Liver (tissue), 9 donors: ENCODE measurements around the gene SNX32. TPM values are rescaled to one million over a fixed set of nuclear protein-coding genes. Genes with fewer than 3 reads are reported as not detected.
A peak's percentile ranks its signal among the peaks of the same experiment; 100 is the strongest.

Experiments used
- DNase-seq: peaks from one replicate; pipeline ENCODE4 v3.0.0-alpha.2; 2017; ENCODE audit warnings: low spot score
- H3K27ac ChIP-seq, 2 donors: one replicate each; pipeline ENCODE4 v1.7.0; 2013; ENCODE audit warnings: inconsistent platforms in 2 of 2, low read length in 2 of 2, control low read depth in 1 of 2, low read depth in 1 of 2, mild to moderate bottlenecking in 1 of 2
- H3K27me3 ChIP-seq, 4 donors: one replicate each; pipeline versions ENCODE4 v1.6.1 to v1.7.0; 2013; ENCODE audit warnings: low read length in 3 of 4, inconsistent platforms in 1 of 4, mild to moderate bottlenecking in 1 of 4, moderate library complexity in 1 of 4; ENCODE audit not compliant: control insufficient read depth in 4 of 4, insufficient read depth in 4 of 4
- H3K36me3 ChIP-seq, 4 donors: one replicate each; pipeline versions ENCODE4 v1.6.1 to v1.7.0; 2013; ENCODE audit warnings: low read length in 3 of 4, mild to moderate bottlenecking in 3 of 4, low read depth in 1 of 4, moderate library complexity in 1 of 4; ENCODE audit not compliant: control insufficient read depth in 4 of 4, insufficient read depth in 3 of 4
- H3K4me1 ChIP-seq, 4 donors: one replicate each; pipeline versions ENCODE4 v1.6.1 to v1.7.0; 2013; ENCODE audit warnings: low read length in 3 of 4, mild to moderate bottlenecking in 3 of 4, moderate library complexity in 1 of 4; ENCODE audit not compliant: control insufficient read depth in 4 of 4, insufficient read depth in 4 of 4
- H3K4me3 ChIP-seq, 3 donors: one replicate each; pipeline versions ENCODE4 v1.6.1 to v1.7.0; 2013; ENCODE audit warnings: low read length in 3 of 3, control low read depth in 1 of 3, low read depth in 1 of 3, mild to moderate bottlenecking in 1 of 3
- H3K9ac ChIP-seq, 2 donors: one replicate each; pipeline ENCODE4 v1.7.0; 2013; ENCODE audit warnings: low read length in 2 of 2, mild to moderate bottlenecking in 2 of 2, moderate library complexity in 2 of 2, control low read depth in 1 of 2, low read depth in 1 of 2
- H3K9me3 ChIP-seq, 4 donors: one replicate each; pipeline versions ENCODE4 v1.6.1 to v1.7.0; 2013; ENCODE audit warnings: low read length in 3 of 4; ENCODE audit not compliant: control insufficient read depth in 4 of 4
- EGR1 ChIP-seq, 2 donors: IDR thresholded peaks; 2 replicates each; pipeline ENCODE4 v1.6.1; 2016 to 2018; ENCODE audit warnings: antibody characterized with exemption in 2 of 2, low read depth in 2 of 2
- FOXA2 ChIP-seq: IDR thresholded peaks from 2 replicates; pipeline ENCODE4 v1.6.1; 2016; ENCODE audit warnings: antibody characterized with exemption
- GABPA ChIP-seq, 2 donors: IDR thresholded peaks in 1 of 2; conservative IDR thresholded peaks in 1 of 2; 2 replicates each; pipeline ENCODE4 v1.6.1; 2016; ENCODE audit warnings: antibody characterized with exemption in 2 of 2, mild to moderate bottlenecking in 1 of 2, moderate library complexity in 1 of 2
- JUND ChIP-seq, 2 donors: IDR thresholded peaks; 2 replicates each; pipeline ENCODE4 v1.6.1; 2016; ENCODE audit warnings: antibody characterized with exemption in 2 of 2
- NR2F2 ChIP-seq: IDR thresholded peaks from 2 replicates; pipeline ENCODE4 v1.6.1; 2016; ENCODE audit warnings: antibody characterized with exemption
- RAD21 ChIP-seq, 2 donors: IDR thresholded peaks; 2 replicates each; pipeline ENCODE4 v1.6.1; 2016; ENCODE audit warnings: antibody characterized with exemption in 2 of 2, mild to moderate bottlenecking in 2 of 2
- RXRA ChIP-seq, 2 donors: IDR thresholded peaks; 2 replicates each; pipeline ENCODE4 v1.6.1; 2017 to 2018; ENCODE audit warnings: antibody characterized with exemption in 2 of 2, mild to moderate bottlenecking in 1 of 2
- TAF1 ChIP-seq: conservative IDR thresholded peaks from 2 replicates; pipeline ENCODE4 v1.6.1; 2016; ENCODE audit warnings: antibody characterized with exemption, mild to moderate bottlenecking
- WGBS: extraction: QIAGEN DNeasy Blood & Tissue Kit; methylation state at CpG from one replicate; pipeline ENCODE4 v1.1.7; 2013; 5-methylcytosine and 5-hydroxymethylcytosine counted together
- polyA plus RNA-seq, 2 donors: library from polyadenylated mRNA; stranded (reverse) in 1 of 2; unstranded in 1 of 2; fragments of 200-250 nt in 1 of 2; fragments of >200 nt in 1 of 2; fragmentation: Nextera tagmentation in 1 of 2; extraction: Ambion mirVana in 1 of 2; gene quantifications; one replicate each; pipeline versions ENCODE4 v1.2.1 to v1.2.3, GENCODE V29; 2013 to 2015
- total RNA-seq, 2 donors: library from RNA; depleted of rRNA; stranded (reverse); fragments of >200 nt; gene quantifications; one replicate each; pipeline ENCODE4 v1.2.3, GENCODE V29; 2014
- TF ChIP-seq, protein P1 (sequence below): IDR thresholded peaks from 2 replicates; pipeline ENCODE4 v1.6.1; 2016; ENCODE audit warnings: antibody characterized with exemption
- TF ChIP-seq, protein P2 (sequence below): fragments of 150-350 bp; IDR thresholded peaks from 2 replicates; pipeline ENCODE4 v1.5.1; 2017; ENCODE audit warnings: improper control_type of control experiment, low read depth, low read length; ENCODE audit not compliant: missing input control
- TF ChIP-seq, protein P3 (sequence below): IDR thresholded peaks from 2 replicates; pipeline ENCODE4 v1.6.1; 2016; ENCODE audit warnings: antibody characterized with exemption
- TF ChIP-seq, protein P4 (sequence below): IDR thresholded peaks from 2 replicates; pipeline ENCODE4 v1.6.1; 2016; ENCODE audit warnings: antibody characterized with exemption, mild to moderate bottlenecking
- donor health status: healthy.
- donor health status: healthy.
- donor health status: healthy.
- donor health status: healthy.
- donor health status: healthy.

The SNX32 gene
- total and polyA plus RNA-seq, 4 donors = under 0.01 to 0.38 (median 0.06) TPM

DNA sequence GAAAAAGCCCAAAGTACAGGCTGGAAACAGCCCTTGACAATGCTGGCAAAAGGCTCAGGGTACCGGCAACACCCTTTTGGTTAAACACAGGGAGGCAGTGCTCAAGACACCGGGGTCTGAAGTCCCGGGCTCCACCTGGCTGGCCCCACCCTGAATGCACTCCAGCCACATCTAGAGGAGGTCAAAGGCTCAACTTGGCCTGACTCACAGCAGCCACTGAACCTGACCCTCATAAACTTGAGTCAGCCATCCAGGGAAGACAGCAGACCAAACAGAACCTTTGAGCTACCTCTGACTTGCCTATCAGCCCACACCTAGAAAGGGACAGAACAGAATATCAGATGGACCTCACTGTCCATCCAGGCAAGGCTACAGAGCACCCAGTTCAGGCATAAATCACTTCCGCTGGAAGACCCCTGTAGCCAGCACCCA, 20.4 kb downstream of the SNX32 start:
- WGBS = 75% methylated on average over 4 of the region's 4 CpGs
- Histone ChIP-seq H3K4me1 (peaks cover 2 to 28% (median 17%) of the 10 kb centered on the region in 4 donors), H3K27me3 (no peaks in the 10 kb centered on the region), H3K9ac (no peak overlapping the region), H3K4me3 (no peak overlapping the region), H3K36me3 (peaks cover 13 to 39% (median 20%) of the 10 kb centered on the region in 4 donors), H3K27ac (no peak overlapping the region), H3K9me3 (peaks cover 0 to 7% (median 2%) of the 10 kb centered on the region in 4 donors)
- no peak for DNase-seq
- TF ChIP-seq GABPA (IDR thresholded peaks at IDR 0.05 in 1 of 2, conservative IDR thresholded peaks at IDR 0.05 in 1 of 2) (no peak), TAF1 (no peak)
- TF ChIP-seq, protein P1, sequence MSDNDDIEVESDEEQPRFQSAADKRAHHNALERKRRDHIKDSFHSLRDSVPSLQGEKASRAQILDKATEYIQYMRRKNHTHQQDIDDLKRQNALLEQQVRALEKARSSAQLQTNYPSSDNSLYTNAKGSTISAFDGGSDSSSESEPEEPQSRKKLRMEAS = no peak

DNA sequence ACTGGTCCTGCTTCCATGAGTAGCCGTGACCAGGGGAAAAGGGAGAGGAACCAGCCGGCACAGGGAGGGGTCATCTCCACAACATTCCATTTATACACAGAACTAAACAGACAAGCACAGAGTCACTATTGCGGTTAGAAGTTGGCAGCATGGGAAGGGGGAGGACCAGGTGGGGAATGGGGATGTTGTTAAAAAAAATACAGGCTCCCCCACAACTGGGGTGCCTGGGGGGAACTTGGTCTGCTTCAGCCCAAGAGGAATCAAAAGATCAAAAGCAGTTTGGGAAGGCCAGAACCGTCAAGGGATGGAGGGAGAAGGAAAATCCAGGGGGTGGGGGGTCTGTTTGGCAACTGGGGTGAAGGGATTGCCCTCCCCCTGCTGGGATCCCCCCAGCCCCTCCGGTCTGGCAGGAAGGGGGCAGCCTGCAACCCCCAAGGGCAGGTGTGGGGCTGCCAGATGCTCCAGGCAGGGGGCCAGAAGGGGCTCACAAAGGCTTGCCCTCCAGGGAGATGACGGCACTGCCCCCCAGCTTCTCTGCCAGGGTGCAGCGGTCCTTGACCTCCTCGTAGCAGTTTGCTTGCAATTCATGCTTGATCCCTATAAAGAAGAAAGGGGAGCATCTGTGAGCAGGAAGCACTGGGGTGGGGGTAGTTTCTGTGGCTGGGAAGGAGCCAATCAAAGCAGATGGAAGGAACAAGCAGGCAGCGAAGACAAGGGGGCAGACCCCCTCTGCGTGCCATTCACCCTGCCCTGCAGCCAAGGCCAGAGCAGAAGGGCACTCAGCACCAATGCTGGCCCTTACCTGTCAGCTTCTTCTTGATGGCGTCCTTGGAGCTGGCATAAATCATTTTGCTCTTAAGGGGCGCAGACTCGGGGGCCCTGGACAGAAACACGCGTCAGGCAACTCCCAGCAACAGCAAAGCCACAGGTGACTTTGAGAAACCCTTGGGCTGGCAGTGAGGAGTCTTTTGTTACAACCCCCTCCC, 21.4 kb downstream of the SNX32 start:
- Histone ChIP-seq H3K27me3 (no peaks in the 10 kb centered on the region), H3K36me3 (peaks cover 13 to 39% (median 20%) of the 10 kb centered on the region in 4 donors), H3K27ac (no peak overlapping the region), H3K4me3 (no peak overlapping the region), H3K4me1 (peaks cover 3 to 36% (median 20%) of the 10 kb centered on the region in 4 donors), H3K9me3 (peaks cover 0 to 7% (median 2%) of the 10 kb centered on the region in 4 donors), H3K9ac (no peak overlapping the region)
- no peak for DNase-seq
- TF ChIP-seq, protein P2, sequence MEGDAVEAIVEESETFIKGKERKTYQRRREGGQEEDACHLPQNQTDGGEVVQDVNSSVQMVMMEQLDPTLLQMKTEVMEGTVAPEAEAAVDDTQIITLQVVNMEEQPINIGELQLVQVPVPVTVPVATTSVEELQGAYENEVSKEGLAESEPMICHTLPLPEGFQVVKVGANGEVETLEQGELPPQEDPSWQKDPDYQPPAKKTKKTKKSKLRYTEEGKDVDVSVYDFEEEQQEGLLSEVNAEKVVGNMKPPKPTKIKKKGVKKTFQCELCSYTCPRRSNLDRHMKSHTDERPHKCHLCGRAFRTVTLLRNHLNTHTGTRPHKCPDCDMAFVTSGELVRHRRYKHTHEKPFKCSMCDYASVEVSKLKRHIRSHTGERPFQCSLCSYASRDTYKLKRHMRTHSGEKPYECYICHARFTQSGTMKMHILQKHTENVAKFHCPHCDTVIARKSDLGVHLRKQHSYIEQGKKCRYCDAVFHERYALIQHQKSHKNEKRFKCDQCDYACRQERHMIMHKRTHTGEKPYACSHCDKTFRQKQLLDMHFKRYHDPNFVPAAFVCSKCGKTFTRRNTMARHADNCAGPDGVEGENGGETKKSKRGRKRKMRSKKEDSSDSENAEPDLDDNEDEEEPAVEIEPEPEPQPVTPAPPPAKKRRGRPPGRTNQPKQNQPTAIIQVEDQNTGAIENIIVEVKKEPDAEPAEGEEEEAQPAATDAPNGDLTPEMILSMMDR = no peak
- TF ChIP-seq RAD21 (IDR thresholded peaks at IDR 0.05) = no peak
- no peak for TF ChIP-seq JUND (IDR thresholded peaks at IDR 0.05)
- TF ChIP-seq FOXA2 = no peak
- TF ChIP-seq EGR1 (IDR thresholded peaks at IDR 0.05; ENCODE audit: low read depth in 2 of 2) = no peak
- TF ChIP-seq RXRA (IDR thresholded peaks at IDR 0.05) = no peak
- TF ChIP-seq, protein P3, sequence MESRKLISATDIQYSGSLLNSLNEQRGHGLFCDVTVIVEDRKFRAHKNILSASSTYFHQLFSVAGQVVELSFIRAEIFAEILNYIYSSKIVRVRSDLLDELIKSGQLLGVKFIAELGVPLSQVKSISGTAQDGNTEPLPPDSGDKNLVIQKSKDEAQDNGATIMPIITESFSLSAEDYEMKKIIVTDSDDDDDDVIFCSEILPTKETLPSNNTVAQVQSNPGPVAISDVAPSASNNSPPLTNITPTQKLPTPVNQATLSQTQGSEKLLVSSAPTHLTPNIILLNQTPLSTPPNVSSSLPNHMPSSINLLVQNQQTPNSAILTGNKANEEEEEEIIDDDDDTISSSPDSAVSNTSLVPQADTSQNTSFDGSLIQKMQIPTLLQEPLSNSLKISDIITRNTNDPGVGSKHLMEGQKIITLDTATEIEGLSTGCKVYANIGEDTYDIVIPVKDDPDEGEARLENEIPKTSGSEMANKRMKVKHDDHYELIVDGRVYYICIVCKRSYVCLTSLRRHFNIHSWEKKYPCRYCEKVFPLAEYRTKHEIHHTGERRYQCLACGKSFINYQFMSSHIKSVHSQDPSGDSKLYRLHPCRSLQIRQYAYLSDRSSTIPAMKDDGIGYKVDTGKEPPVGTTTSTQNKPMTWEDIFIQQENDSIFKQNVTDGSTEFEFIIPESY = no peak
- no peak for TF ChIP-seq NR2F2
- 81% methylated on average over 15 of the region's 15 CpGs for WGBS

DNA sequence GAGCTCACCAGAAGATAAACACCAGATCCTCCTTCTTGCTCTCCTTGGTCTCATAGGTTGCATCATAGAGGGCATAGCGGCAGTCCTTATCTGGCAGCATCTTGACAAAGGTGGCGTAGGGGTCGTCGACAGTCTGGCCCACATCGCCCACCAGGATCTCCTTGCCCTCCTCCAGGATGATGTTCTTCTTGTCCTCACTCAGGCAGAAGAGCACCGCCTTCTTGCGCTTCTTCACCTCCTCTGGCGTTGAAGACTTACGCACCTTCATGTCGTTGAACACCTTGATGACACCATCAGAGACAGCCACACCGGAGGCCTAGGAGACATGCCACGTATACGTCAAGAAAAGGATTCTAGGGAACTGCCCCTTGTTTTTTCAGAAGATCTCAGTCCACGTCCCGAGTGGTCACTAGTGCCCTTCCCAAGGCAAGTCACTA, 22.2 kb downstream of the SNX32 start:
- H3K4me1 ChIP-seq = peaks cover 3 to 39% (median 21%) of the 10 kb centered on the region in 4 donors
- TF ChIP-seq, protein P4, sequence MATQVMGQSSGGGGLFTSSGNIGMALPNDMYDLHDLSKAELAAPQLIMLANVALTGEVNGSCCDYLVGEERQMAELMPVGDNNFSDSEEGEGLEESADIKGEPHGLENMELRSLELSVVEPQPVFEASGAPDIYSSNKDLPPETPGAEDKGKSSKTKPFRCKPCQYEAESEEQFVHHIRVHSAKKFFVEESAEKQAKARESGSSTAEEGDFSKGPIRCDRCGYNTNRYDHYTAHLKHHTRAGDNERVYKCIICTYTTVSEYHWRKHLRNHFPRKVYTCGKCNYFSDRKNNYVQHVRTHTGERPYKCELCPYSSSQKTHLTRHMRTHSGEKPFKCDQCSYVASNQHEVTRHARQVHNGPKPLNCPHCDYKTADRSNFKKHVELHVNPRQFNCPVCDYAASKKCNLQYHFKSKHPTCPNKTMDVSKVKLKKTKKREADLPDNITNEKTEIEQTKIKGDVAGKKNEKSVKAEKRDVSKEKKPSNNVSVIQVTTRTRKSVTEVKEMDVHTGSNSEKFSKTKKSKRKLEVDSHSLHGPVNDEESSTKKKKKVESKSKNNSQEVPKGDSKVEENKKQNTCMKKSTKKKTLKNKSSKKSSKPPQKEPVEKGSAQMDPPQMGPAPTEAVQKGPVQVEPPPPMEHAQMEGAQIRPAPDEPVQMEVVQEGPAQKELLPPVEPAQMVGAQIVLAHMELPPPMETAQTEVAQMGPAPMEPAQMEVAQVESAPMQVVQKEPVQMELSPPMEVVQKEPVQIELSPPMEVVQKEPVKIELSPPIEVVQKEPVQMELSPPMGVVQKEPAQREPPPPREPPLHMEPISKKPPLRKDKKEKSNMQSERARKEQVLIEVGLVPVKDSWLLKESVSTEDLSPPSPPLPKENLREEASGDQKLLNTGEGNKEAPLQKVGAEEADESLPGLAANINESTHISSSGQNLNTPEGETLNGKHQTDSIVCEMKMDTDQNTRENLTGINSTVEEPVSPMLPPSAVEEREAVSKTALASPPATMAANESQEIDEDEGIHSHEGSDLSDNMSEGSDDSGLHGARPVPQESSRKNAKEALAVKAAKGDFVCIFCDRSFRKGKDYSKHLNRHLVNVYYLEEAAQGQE = no peak
- DNase-seq = no peak
- H3K4me3 ChIP-seq = peak overlapping the region in 2 of 3 donors; percentile 68 to 91
- WGBS = 86% methylated on average over 15 of the region's 15 CpGs
- H3K9me3 ChIP-seq = peaks cover 0 to 6% (median 2%) of the 10 kb centered on the region in 4 donors
- no peak overlapping the region for H3K9ac ChIP-seq
- no peak overlapping the region for H3K27ac ChIP-seq
- no peaks in the 10 kb centered on the region for H3K27me3 ChIP-seq
- H3K36me3 ChIP-seq = peaks cover 13 to 39% (median 20%) of the 10 kb centered on the region in 4 donors
